Ovary (tissue), 9 donors: ENCODE results near the gene MUSK. TPM values are rescaled to one million over a fixed set of nuclear protein-coding genes. Genes with fewer than 3 reads are reported as not detected.

ENCODE experiments used
- DNase-seq, 5 donors: peaks; one replicate each; pipeline ENCODE4 v3.0.0-alpha.2; 2019 to 2020
- H3K27ac ChIP-seq, 2 donors: fragments of 200-600 bp; one replicate each; pipeline versions ENCODE4 v1.5.1 to v1.8.0; 2019 to 2022
- H3K27me3 ChIP-seq: fragments of 200-600 bp; one replicate; pipeline ENCODE4 v1.8.0; 2022
- H3K36me3 ChIP-seq: fragments of 200-600 bp; sonication (generic); one replicate; pipeline ENCODE4 v1.5.1; 2019
- H3K4me1 ChIP-seq: one replicate; pipeline ENCODE4 v1.8.1; 2013; ENCODE audit warnings: mild to moderate bottlenecking, moderate library complexity; ENCODE audit not compliant: insufficient read depth
- H3K4me3 ChIP-seq: fragments of 200-600 bp; sonication (generic); one replicate; pipeline ENCODE4 v1.5.1; 2017
- H3K9me3 ChIP-seq, 2 donors: fragments of 200-600 bp in 1 of 2; sonication (generic) in 1 of 2; one replicate each; pipeline versions ENCODE4 v1.5.1 to v1.8.1; 2013 to 2019; ENCODE audit warnings: mild to moderate bottlenecking in 1 of 2, moderate library complexity in 1 of 2
- EP300 ChIP-seq: sonication (generic); formaldehyde crosslinking; IDR thresholded peaks from one replicate; pipeline ENCODE4 v1.6.1; 2017; ENCODE audit warnings: antibody characterized with exemption
- POLR2A ChIP-seq: fragments of 450-650 bp; IDR thresholded peaks from one replicate; pipeline ENCODE4 v1.6.1; 2017; ENCODE audit warnings: antibody characterized with exemption, mild to moderate bottlenecking, moderate library complexity
- WGBS, 3 donors: extraction: QIAGEN DNeasy Blood & Tissue Kit in 1 of 3; methylation state at CpG; one replicate each; pipeline versions ENCODE4 v1.1.5 to v1.1.7; 2013 to 2017; 5-methylcytosine and 5-hydroxymethylcytosine counted together
- intact Hi-C, 4 donors: fragments of 100-400 bp; cut with DNase I; formaldehyde crosslinking; loops; one replicate each; pipeline versions ENCODE4 v1.11.0 to v1.15.1; 2022 to 2023
- polyA plus RNA-seq, 2 donors: library from polyadenylated mRNA; stranded (reverse); fragments of 200-250 nt in 1 of 2; fragments of 350-450 nt in 1 of 2; fragmentation: Illumina TruSeq in 1 of 2; extraction: RNeasy Lipid Tissue Mini Kit (QIAGEN cat#74804) in 1 of 2; gene quantifications; one replicate each; pipeline ENCODE4 v1.2.3, GENCODE V29; 2013 to 2014
- total RNA-seq, 7 donors: library from RNA; depleted of rRNA in 2 of 7; stranded (reverse); fragments of >200 nt in 2 of 7; fragmentation: NEBNext Ultra II Directional in 3 of 7; extraction: Animal tissue kit (Norgen Biotek cat#: 25700) in 3 of 7; gene quantifications; one replicate each; pipeline versions ENCODE4 v1.1.0 to v1.2.4, GENCODE V29; 2016 to 2023
- TF ChIP-seq, protein P1 (sequence below), 3 donors: fragments of 450-650 bp in 2 of 3; fragments of 200-600 bp in 1 of 3; IDR thresholded peaks; one replicate each; pipeline versions ENCODE4 v1.5.1 to v1.8.0; 2016 to 2022; ENCODE audit warnings: antibody characterized with exemption in 3 of 3, mild to moderate bottlenecking in 1 of 3
- donor health status: DM: no; HTN: no; CAD: no; lungs with moderate emphysema.
- donor health status: DM: no; HTN: no; CAD: no.
- donor health status: Bipolar disorder and iron deficiency.
- donor health status: DM: yes; HTN: yes; CAD: no.
- donor health status: DM: no; HTN: no; CAD: no.
- donor health status: DM: yes; HTN: yes; CAD: no.

Gene MUSK
- total and polyA plus RNA-seq, 9 donors, result 0.10 to 0.91 (median 0.17) TPM; not detected in 1

GRCh38 chr9:110745676-110746075 lies 77.1 kb downstream of the MUSK start:
- no peak overlapping the region for H3K4me3 ChIP-seq

DNA sequence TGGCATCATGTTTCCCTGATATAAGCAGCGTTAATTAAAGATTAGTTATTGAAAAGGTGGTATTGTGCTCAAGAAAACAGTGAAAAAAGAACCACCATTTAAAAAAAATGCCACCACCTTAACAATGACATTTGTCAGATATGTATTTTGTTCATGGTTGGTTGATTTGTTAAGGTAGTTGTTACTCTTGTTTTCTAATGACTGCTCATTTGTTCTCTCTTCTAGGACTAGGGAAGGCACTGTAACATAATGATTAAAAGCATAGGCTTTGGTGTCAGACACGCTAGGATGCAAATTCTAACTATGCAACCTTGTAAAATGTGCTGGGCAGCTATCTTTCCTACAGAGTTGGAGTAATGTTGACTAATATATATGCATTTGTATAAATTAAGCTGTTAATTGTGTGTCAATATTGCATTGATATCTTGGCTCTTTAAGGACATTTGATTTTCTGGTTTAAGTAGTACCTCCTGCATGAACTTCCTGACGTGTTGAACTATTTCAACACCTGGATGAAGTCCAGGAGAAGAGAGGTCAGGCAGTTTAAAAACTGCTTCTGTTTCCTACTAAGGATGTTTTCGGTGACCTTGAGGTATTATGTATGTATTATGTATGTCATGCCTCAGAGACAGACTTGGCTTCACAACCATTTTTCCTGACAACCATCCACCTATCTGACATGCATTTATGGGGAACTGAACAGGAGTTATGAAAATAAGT lies 77.8 kb downstream of the MUSK start:
- Histone ChIP-seq H3K4me3 (no peak overlapping the region), H3K4me1 (peaks cover 11% of the 10 kb centered on the region), H3K9me3 (no peaks in the 10 kb centered on the region), H3K27me3 (no peaks in the 10 kb centered on the region), H3K27ac (peak overlapping the region in 1 of 2 donors; percentile 30), H3K36me3 (no peaks in the 10 kb centered on the region)
- no peak for DNase-seq
- TF ChIP-seq POLR2A (no peak), EP300 (no peak)
- TF ChIP-seq, protein P1, sequence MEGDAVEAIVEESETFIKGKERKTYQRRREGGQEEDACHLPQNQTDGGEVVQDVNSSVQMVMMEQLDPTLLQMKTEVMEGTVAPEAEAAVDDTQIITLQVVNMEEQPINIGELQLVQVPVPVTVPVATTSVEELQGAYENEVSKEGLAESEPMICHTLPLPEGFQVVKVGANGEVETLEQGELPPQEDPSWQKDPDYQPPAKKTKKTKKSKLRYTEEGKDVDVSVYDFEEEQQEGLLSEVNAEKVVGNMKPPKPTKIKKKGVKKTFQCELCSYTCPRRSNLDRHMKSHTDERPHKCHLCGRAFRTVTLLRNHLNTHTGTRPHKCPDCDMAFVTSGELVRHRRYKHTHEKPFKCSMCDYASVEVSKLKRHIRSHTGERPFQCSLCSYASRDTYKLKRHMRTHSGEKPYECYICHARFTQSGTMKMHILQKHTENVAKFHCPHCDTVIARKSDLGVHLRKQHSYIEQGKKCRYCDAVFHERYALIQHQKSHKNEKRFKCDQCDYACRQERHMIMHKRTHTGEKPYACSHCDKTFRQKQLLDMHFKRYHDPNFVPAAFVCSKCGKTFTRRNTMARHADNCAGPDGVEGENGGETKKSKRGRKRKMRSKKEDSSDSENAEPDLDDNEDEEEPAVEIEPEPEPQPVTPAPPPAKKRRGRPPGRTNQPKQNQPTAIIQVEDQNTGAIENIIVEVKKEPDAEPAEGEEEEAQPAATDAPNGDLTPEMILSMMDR (IDR thresholded peaks at IDR 0.05), result no peak
- intact Hi-C loops, result no loop called here
- WGBS, 3 donors, result 74 to 79% (median 79%) methylated on average over 4 of the region's 4 CpGs

More at GRCh38 chr9:110745676-110746075, 77.1 kb downstream of the MUSK start:
- no peaks in the 10 kb centered on the region for H3K9me3 ChIP-seq
- no peaks in the 10 kb centered on the region for H3K27me3 ChIP-seq
- DNase-seq, result no peak
- no peaks in the 10 kb centered on the region for H3K36me3 ChIP-seq
- peaks cover 11% of the 10 kb centered on the region for H3K4me1 ChIP-seq
- TF ChIP-seq EP300 (no peak), POLR2A (no peak)
- TF ChIP-seq, protein P1 (IDR thresholded peaks at IDR 0.05), result no peak
- WGBS, 3 donors, result 5 to 11% (median 7%) methylated on average over 1 of the region's 1 CpG
- intact Hi-C loops, result no loop called here
- peak overlapping the region in 1 of 2 donors; percentile 30 for H3K27ac ChIP-seq

DNA sequence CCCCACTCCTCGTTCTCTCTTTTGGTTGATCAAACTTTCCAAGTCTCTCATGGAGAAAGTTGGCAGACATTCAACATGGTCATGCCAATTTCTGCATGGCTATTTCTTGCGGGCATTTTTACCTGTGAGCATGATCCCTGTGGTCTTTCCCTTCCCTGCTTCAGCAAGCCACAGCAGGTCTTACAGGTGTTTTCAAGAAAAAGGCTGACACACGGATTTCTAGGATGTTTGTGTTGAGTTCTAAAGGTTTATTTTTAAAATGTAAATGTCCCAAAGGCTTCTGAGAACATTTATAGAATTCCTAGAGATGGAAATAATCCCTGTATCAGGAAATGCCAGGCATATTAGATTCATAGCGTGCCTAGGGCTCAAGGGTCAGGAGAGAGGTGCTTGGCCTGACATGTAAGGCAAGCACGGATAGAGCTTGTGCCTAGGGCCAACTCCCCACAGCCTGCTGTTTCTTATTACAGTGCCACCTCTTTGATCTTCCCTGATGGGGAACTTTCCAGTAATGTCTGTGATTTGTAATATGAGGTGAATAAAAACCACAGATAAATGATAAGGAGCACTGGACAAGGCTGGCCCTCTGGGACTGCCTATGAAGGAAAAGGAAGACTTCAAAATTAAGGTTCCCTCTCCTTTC lies 79.8 kb downstream of the MUSK start:
- H3K36me3 ChIP-seq, result no peaks in the 10 kb centered on the region
- no peaks in the 10 kb centered on the region for H3K9me3 ChIP-seq
- H3K4me3 ChIP-seq, result no peak overlapping the region
- peaks cover 11% of the 10 kb centered on the region for H3K4me1 ChIP-seq
- 79 to 88% (median 86%) methylated on average over 5 of the region's 5 CpGs for WGBS, 3 donors
- no peak for DNase-seq
- H3K27me3 ChIP-seq, result no peaks in the 10 kb centered on the region
- TF ChIP-seq, protein P1 (IDR thresholded peaks at IDR 0.05), result no peak
- TF ChIP-seq EP300, result no peak
- no peak for TF ChIP-seq POLR2A
- intact Hi-C loops, result no loop called here
- no peak overlapping the region for H3K27ac ChIP-seq

- WGBS, 3 donors, result 0 to 22% (median 5%) methylated on average over 1 of the region's 1 CpG
- DNase-seq, result peak in 1 of 5 donors; percentile 46
- Histone ChIP-seq H3K9me3 (no peaks in the 10 kb centered on the region), H3K36me3 (no peaks in the 10 kb centered on the region), H3K27me3 (no peaks in the 10 kb centered on the region), H3K4me3 (no peak overlapping the region), H3K4me1 (peaks cover 5% of the 10 kb centered on the region), H3K27ac (no peak overlapping the region)
- no peak for TF ChIP-seq POLR2A
- TF ChIP-seq, protein P1 (IDR thresholded peaks at IDR 0.05), result no peak
- TF ChIP-seq EP300, result no peak
- intact Hi-C loops, result no loop called here
These were observed 81.7 kb downstream of the MUSK start for GRCh38 chr9:110750272-110750671.
